Muscle layer of duodenum (tissue), 2 donors: Measurements from ENCODE around the gene DNAH10.

Experiments used
- H3K27ac ChIP-seq: one replicate; pipeline ENCODE4 v1.7.0; 2013; ENCODE audit warnings: mild to moderate bottlenecking, low read length
- H3K27me3 ChIP-seq: one replicate; pipeline ENCODE4 v1.7.0; 2013; ENCODE audit warnings: low read depth, mild to moderate bottlenecking, control low read depth, low read length
- H3K36me3 ChIP-seq, 2 donors: one replicate each; pipeline ENCODE4 v1.7.0; 2013; ENCODE audit warnings: low read length in 2 of 2, control low read depth in 1 of 2, mild to moderate bottlenecking in 1 of 2; ENCODE audit not compliant: insufficient read depth in 2 of 2, control insufficient read depth in 1 of 2
- H3K4me1 ChIP-seq, 2 donors: one replicate each; pipeline ENCODE4 v1.7.0; 2013; ENCODE audit warnings: low read length in 2 of 2, mild to moderate bottlenecking in 2 of 2, control low read depth in 1 of 2, moderate library complexity in 1 of 2; ENCODE audit not compliant: insufficient read depth in 2 of 2, control insufficient read depth in 1 of 2
- H3K4me3 ChIP-seq, 2 donors: one replicate each; pipeline ENCODE4 v1.7.0; 2013; ENCODE audit warnings: low read length in 2 of 2, low read depth in 1 of 2, mild to moderate bottlenecking in 1 of 2
- H3K9me3 ChIP-seq, 2 donors: one replicate each; pipeline ENCODE4 v1.7.0; 2013; ENCODE audit warnings: low read length in 2 of 2, control low read depth in 1 of 2, mild to moderate bottlenecking in 1 of 2; ENCODE audit not compliant: control insufficient read depth in 1 of 2
- donor health status: healthy.

DNAH10 gene

GRCh38 chr12:123846340-123846739, 84.2 kb downstream of the DNAH10 start:
- Histone ChIP-seq H3K27ac (no peak overlapping the region), H3K27me3 (no peaks in the 10 kb centered on the region), H3K4me3 (no peak overlapping the region), H3K36me3 (no peaks in the 10 kb centered on the region), H3K9me3 (no peaks in the 10 kb centered on the region), H3K4me1 (no peaks in the 10 kb centered on the region)

DNA sequence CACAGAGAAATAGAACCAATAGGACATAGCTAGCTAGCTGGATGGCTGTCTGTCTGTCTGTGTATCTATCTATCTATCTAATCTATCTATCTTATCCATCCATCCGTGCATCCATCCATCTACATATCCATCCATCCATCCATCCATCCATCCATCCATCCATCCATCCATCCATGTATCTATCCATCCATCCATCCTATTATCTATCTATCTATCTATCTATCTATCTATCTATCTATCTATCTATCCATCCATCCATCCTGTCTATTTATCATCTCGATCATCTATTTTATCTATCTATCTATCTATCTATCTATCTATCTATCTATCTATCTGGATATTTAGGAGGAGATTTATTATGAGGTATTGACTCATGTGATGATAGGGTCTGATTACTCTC, 84.9 kb downstream of the DNAH10 start:
- Histone ChIP-seq H3K4me3 (no peak overlapping the region), H3K9me3 (no peaks in the 10 kb centered on the region), H3K27ac (no peak overlapping the region), H3K4me1 (no peaks in the 10 kb centered on the region), H3K36me3 (no peaks in the 10 kb centered on the region), H3K27me3 (no peaks in the 10 kb centered on the region)

DNA sequence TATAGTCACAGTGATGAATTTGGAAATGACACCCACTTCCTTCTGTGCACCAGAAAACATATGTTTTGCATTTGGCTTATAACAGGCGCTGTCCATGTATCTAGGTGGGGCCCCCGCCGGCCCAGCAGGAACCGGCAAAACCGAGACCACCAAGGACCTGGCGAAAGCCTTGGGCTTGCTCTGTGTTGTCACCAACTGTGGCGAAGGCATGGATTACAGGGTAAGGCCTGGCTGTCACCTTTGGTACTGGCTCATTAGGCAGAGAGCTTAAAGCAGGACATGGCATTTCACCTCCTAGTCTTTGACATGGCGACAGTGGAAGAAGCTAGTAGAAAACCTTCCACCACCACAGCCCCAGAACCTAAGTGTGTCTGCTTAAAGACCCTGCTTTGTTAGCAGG, 85.8 kb downstream of the DNAH10 start:
- no peaks in the 10 kb centered on the region for H3K27me3 ChIP-seq
- no peak overlapping the region for H3K4me3 ChIP-seq
- no peaks in the 10 kb centered on the region for H3K4me1 ChIP-seq
- no peaks in the 10 kb centered on the region for H3K9me3 ChIP-seq
- H3K27ac ChIP-seq: no peak overlapping the region
- no peaks in the 10 kb centered on the region for H3K36me3 ChIP-seq

DNA sequence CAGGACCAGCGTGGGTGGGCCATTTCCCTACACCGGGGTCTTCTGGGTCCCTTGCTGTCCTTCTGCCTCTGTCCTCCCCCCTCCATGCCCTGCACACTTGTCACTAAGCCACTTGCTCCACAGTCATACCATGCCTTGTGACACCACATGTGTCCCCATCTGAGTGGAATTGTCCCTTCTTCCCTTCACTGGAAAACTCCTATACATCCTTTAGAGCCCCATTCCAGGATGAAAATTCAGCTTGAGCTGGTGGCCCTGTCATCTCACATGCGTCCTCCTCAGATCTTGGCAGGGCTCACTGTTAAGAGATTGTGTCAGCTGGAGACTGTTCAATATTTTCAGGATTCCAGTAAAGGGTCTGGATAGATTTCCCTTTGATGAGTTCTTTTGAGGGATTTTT, 87.4 kb downstream of the DNAH10 start:
- no peak overlapping the region for H3K27ac ChIP-seq
- no peaks in the 10 kb centered on the region for H3K4me1 ChIP-seq
- no peak overlapping the region for H3K4me3 ChIP-seq
- no peaks in the 10 kb centered on the region for H3K36me3 ChIP-seq
- H3K27me3 ChIP-seq: no peaks in the 10 kb centered on the region
- H3K9me3 ChIP-seq: no peaks in the 10 kb centered on the region

- Histone ChIP-seq H3K36me3 (no peaks in the 10 kb centered on the region), H3K27me3 (no peaks in the 10 kb centered on the region), H3K27ac (no peak overlapping the region), H3K4me1 (no peaks in the 10 kb centered on the region), H3K4me3 (no peak overlapping the region), H3K9me3 (no peaks in the 10 kb centered on the region)
Measured at GRCh38 chr12:123850246-123851134, 88.4 kb downstream of the DNAH10 start.

DNA sequence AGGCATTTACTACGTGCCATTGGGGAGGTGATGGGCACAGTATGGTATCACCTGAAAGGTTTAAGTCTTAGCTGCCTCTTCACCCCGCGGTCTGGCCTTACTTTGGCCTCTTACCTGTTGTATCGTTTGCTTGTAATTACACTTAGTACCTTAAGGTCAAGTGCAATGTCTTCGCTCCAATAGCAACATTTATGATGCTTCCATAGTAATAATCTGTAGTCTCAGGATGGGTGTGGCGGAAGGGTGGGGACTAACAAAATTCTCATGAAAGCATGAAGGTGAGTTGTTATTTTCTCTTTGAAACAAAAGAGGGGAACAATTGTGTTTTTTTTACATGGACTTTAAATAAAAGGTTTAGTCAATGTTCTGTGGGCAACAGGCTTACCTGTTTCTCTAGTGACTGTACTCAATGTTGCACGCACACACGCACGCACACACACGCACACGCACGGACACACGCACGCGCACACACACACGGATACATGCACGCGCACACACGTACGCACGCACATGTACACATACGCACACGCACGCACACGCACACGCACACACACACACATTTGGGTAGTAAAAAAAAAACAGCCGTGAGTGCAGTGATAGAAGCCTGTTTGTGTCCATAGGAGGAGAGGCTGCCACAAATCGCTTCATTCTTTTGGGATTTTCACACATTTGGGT, 91.4 kb downstream of the DNAH10 start:
- Histone ChIP-seq H3K27ac (no peak overlapping the region), H3K36me3 (no peaks in the 10 kb centered on the region), H3K9me3 (no peaks in the 10 kb centered on the region), H3K4me1 (no peaks in the 10 kb centered on the region), H3K27me3 (no peaks in the 10 kb centered on the region), H3K4me3 (no peak overlapping the region)

DNA sequence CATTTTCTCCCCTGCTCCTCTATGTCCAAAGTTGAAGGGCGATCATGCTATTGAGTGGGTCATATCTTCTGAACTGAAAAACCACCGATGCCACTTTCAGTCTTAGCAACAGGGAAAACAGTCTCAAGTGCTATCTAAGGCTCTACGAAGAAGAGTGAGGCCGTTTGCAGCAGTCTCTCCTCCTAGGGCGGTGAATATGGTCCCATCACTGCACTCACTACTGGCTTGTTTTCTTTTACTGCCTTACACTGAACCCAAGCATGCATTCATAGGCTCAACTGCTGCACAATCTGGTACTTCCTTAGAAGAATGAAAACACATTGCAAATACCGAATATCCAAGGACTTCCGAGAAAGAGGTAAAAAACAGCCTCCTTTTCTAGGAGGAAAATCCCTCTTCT, 92.1 kb downstream of the DNAH10 start:
- Histone ChIP-seq H3K36me3 (no peaks in the 10 kb centered on the region), H3K4me1 (no peaks in the 10 kb centered on the region), H3K27me3 (no peaks in the 10 kb centered on the region), H3K9me3 (no peaks in the 10 kb centered on the region), H3K4me3 (no peak overlapping the region), H3K27ac (no peak overlapping the region)

- Histone ChIP-seq H3K9me3 (no peaks in the 10 kb centered on the region), H3K4me3 (no peak overlapping the region), H3K27ac (no peak overlapping the region), H3K27me3 (no peaks in the 10 kb centered on the region), H3K4me1 (no peaks in the 10 kb centered on the region), H3K36me3 (no peaks in the 10 kb centered on the region)
Measured at GRCh38 chr12:123854918-123855317, 92.8 kb downstream of the DNAH10 start.

- H3K4me3 ChIP-seq: no peak overlapping the region
- H3K27ac ChIP-seq: no peak overlapping the region
- no peaks in the 10 kb centered on the region for H3K27me3 ChIP-seq
- H3K36me3 ChIP-seq: no peaks in the 10 kb centered on the region
- no peaks in the 10 kb centered on the region for H3K9me3 ChIP-seq
- H3K4me1 ChIP-seq: no peaks in the 10 kb centered on the region
Measured at GRCh38 chr12:123856681-123857080, 94.6 kb downstream of the DNAH10 start.

- no peaks in the 10 kb centered on the region for H3K4me1 ChIP-seq
- H3K27me3 ChIP-seq: no peaks in the 10 kb centered on the region
- no peaks in the 10 kb centered on the region for H3K9me3 ChIP-seq
- H3K4me3 ChIP-seq: no peak overlapping the region
- H3K27ac ChIP-seq: no peak overlapping the region
- no peaks in the 10 kb centered on the region for H3K36me3 ChIP-seq
Measured at GRCh38 chr12:123858176-123858575, 96.1 kb downstream of the DNAH10 start.

DNA sequence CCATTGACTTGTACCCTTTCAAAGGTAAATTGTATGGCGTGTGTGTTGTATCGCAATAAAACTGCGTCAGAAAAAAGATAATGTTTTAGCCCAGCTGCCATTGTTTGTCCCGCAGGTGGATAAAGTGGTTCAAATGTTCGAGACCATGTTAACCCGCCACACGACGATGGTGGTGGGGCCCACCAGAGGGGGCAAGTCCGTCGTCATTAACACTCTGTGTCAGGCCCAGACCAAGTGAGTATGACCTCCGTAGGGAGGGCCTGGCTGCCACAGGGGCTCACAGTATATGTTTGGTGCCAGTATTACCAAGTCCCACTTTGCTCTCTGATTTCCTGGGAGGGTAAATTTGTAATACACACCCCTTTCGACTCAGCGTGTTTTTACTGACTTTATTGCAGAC, 96.9 kb downstream of the DNAH10 start:
- Histone ChIP-seq H3K27me3 (no peaks in the 10 kb centered on the region), H3K27ac (no peak overlapping the region), H3K9me3 (no peaks in the 10 kb centered on the region), H3K4me1 (no peaks in the 10 kb centered on the region), H3K4me3 (no peak overlapping the region), H3K36me3 (no peaks in the 10 kb centered on the region)
